H1 (cell line): Measurements from ENCODE around the gene C12orf43. TPM values are rescaled to one million over a fixed set of nuclear protein-coding genes. Genes with fewer than 3 reads are reported as not detected.

Source experiments
- CTCF ChIA-PET: fragments of 300-600 bp; sonication (Branson Sonifier 250); formaldehyde crosslinking; loops from one replicate; lab custom pipeline; 2021; ENCODE audit not compliant: partially characterized antibody; lab: Charles Lee
- POLR2A ChIA-PET: fragments of 300-600 bp; sonication (Branson Sonifier 250); formaldehyde crosslinking; loops from one replicate; lab custom pipeline; 2021; ENCODE audit warnings: inconsistent platforms; ENCODE audit not compliant: partially characterized antibody; lab: Charles Lee
- DNase-seq, 2 experiments: peaks; one replicate each; pipeline versions ENCODE4 v3.0.0 to v3.0.0-alpha.2; 2010 to 2022; ENCODE audit warnings: low spot score in 2 of 2, low read depth in 1 of 2, mixed read lengths in 1 of 2
- FAIRE-seq: peaks from 2 replicates; lab custom pipeline; 2011; peaks lifted over from hg19 to GRCh38; lab: Jason Lieb, UNC
- H2AFZ ChIP-seq: 2 replicates; pipeline ENCODE4 v1.8.1; 2012; ENCODE audit warnings: low read length, inconsistent platforms
- H2AK5ac ChIP-seq: 2 replicates; pipeline ENCODE4 v1.6.1; 2013; ENCODE audit warnings: low read depth, low read length
- H2BK120ac ChIP-seq: replicated peaks from 2 replicates; pipeline ENCODE3; 2013; ENCODE audit warnings: low read depth, low read length, inconsistent platforms
- H2BK12ac ChIP-seq: 2 replicates; pipeline ENCODE4 v1.6.1; 2013; ENCODE audit warnings: low read depth, low read length
- H2BK15ac ChIP-seq: 2 replicates; pipeline ENCODE4 v1.6.1; 2013; ENCODE audit warnings: low read length
- H2BK20ac ChIP-seq: 2 replicates; pipeline ENCODE4 v1.6.1; 2013; ENCODE audit warnings: low read length
- H2BK5ac ChIP-seq: 2 replicates; pipeline ENCODE4 v1.6.1; 2013; ENCODE audit warnings: low read depth, low read length
- H3K14ac ChIP-seq: 2 replicates; pipeline ENCODE4 v1.6.1; 2013; ENCODE audit warnings: inconsistent platforms; ENCODE audit not compliant: insufficient read length
- H3K18ac ChIP-seq: 2 replicates; pipeline ENCODE4 v1.6.1; 2013; ENCODE audit warnings: low read length; ENCODE audit errors: extremely low read depth
- H3K23ac ChIP-seq: 2 replicates; pipeline ENCODE4 v1.6.1; 2013; ENCODE audit warnings: inconsistent platforms; ENCODE audit not compliant: insufficient read length
- H3K23me2 ChIP-seq: 2 replicates; pipeline ENCODE4 v1.6.1; 2013; ENCODE audit warnings: low read depth, low read length
- H3K27ac ChIP-seq: 2 replicates; pipeline ENCODE4 v1.6.1; 2011; ENCODE audit warnings: low read depth, low read length, inconsistent platforms
- H3K27me3 ChIP-seq, 4 experiments: replicated peaks in 1 of 4; 1 replicate in 1 of 4; 2 replicates in 3 of 4; pipeline versions ENCODE4 v1.6.1 to v1.8.1; 2011 to 2013; ENCODE audit warnings: low read length in 3 of 4, mild to moderate bottlenecking in 3 of 4, inconsistent platforms in 2 of 4, mixed read lengths in 2 of 4, moderate library complexity in 1 of 4; ENCODE audit not compliant: control insufficient read depth in 3 of 4, insufficient read depth in 3 of 4; ENCODE audit errors: extremely low read depth in 1 of 4
- H3K36me3 ChIP-seq, 4 experiments: 2 replicates each; pipeline versions ENCODE4 v1.6.1 to v1.8.1; 2011 to 2013; ENCODE audit warnings: mild to moderate bottlenecking in 4 of 4, low read length in 3 of 4, moderate library complexity in 2 of 4, control low read depth in 1 of 4, inconsistent platforms in 1 of 4; ENCODE audit not compliant: insufficient read depth in 4 of 4, control insufficient read depth in 2 of 4
- H3K4ac ChIP-seq: replicated peaks from 2 replicates; pipeline ENCODE3; 2013; ENCODE audit warnings: low read length, low read depth, mixed read lengths, inconsistent platforms; ENCODE audit not compliant: insufficient read length
- H3K4me1 ChIP-seq, 4 experiments: replicated peaks in 1 of 4; 1 replicate in 1 of 4; 2 replicates in 3 of 4; pipeline versions ENCODE4 v1.6.1 to v1.8.1; 2011 to 2013; ENCODE audit warnings: low read length in 3 of 4, inconsistent platforms in 2 of 4, mixed read lengths in 1 of 4; ENCODE audit not compliant: insufficient read depth in 4 of 4, control insufficient read depth in 3 of 4
- H3K4me2 ChIP-seq, 2 experiments: 2 replicates each; pipeline versions ENCODE4 v1.6.1 to v1.8.1; 2011 to 2013; ENCODE audit warnings: low read depth in 2 of 2, low read length in 2 of 2, control low read depth in 1 of 2, inconsistent platforms in 1 of 2, mild to moderate bottlenecking in 1 of 2; ENCODE audit not compliant: insufficient read depth in 1 of 2
- H3K4me3 ChIP-seq, 4 experiments: fragments of 200-600, 300-600 bp in 1 of 4; sonication (generic), shearing (Covaris generic), sonication (Bioruptor Twin) in 1 of 4; 2 replicates each; pipeline versions ENCODE4 v1.5.1 to v1.8.1; 2011 to 2016; ENCODE audit warnings: low read length in 4 of 4, low read depth in 3 of 4, control low read depth in 2 of 4, inconsistent platforms in 2 of 4, mild to moderate bottlenecking in 2 of 4, mixed read lengths in 1 of 4, moderate library complexity in 1 of 4; ENCODE audit not compliant: insufficient read depth in 2 of 4; ENCODE audit errors: extremely low read depth in 1 of 4
- H3K56ac ChIP-seq: replicated peaks from 2 replicates; pipeline ENCODE3; 2013; ENCODE audit warnings: low read depth, mild to moderate bottlenecking, mixed read lengths, low read length, inconsistent platforms; ENCODE audit not compliant: insufficient read length
- H3K79me1 ChIP-seq: 2 replicates; pipeline ENCODE4 v1.6.1; 2013; ENCODE audit warnings: low read depth, low read length, control low read depth
- H3K79me2 ChIP-seq, 2 experiments: 2 replicates each; pipeline versions ENCODE4 v1.6.1 to v1.8.1; 2012 to 2013; ENCODE audit warnings: low read length in 2 of 2, mild to moderate bottlenecking in 2 of 2, inconsistent platforms in 1 of 2; ENCODE audit not compliant: insufficient read depth in 2 of 2, control insufficient read depth in 1 of 2
- H3K9ac ChIP-seq, 4 experiments: replicated peaks in 1 of 4; 1 replicate in 1 of 4; 2 replicates in 3 of 4; pipeline versions ENCODE4 v1.6.1 to v1.8.1; 2011 to 2013; ENCODE audit warnings: low read depth in 3 of 4, low read length in 3 of 4, control low read depth in 2 of 4, mild to moderate bottlenecking in 2 of 4, moderate library complexity in 2 of 4, inconsistent platforms in 1 of 4; ENCODE audit errors: extremely low read depth in 1 of 4
- H3K9me3 ChIP-seq, 2 experiments: 2 replicates each; pipeline versions ENCODE4 v1.6.1 to v1.8.1; 2012 to 2013; ENCODE audit warnings: mild to moderate bottlenecking in 2 of 2, moderate library complexity in 2 of 2, control low read depth in 1 of 2, inconsistent platforms in 1 of 2, low read depth in 1 of 2, low read length in 1 of 2, mixed read lengths in 1 of 2; ENCODE audit not compliant: insufficient read depth in 2 of 2
- H4K20me1 ChIP-seq, 2 experiments: replicated peaks in 1 of 2; 2 replicates each; pipeline versions ENCODE3 to v1.8.1; 2011 to 2013; ENCODE audit warnings: inconsistent platforms in 2 of 2, low read length in 2 of 2, mild to moderate bottlenecking in 1 of 2; ENCODE audit not compliant: insufficient read depth in 2 of 2, control insufficient read depth in 1 of 2
- H4K5ac ChIP-seq: 2 replicates; pipeline ENCODE4 v1.6.1; 2013; ENCODE audit warnings: low read length, low read depth, mixed read lengths, inconsistent platforms; ENCODE audit not compliant: insufficient read length
- H4K8ac ChIP-seq: 2 replicates; pipeline ENCODE4 v1.8.0; 2013; ENCODE audit warnings: mild to moderate bottlenecking, moderate library complexity, low read length, inconsistent platforms; ENCODE audit not compliant: insufficient read depth; ENCODE audit errors: extremely low read depth
- H4K91ac ChIP-seq: replicated peaks from 2 replicates; pipeline ENCODE3; 2013; ENCODE audit warnings: low read length, mixed read lengths, inconsistent platforms; ENCODE audit not compliant: insufficient read length
- CBX5 ChIP-seq: fragments of 300-800, 300-1000 bp; sonication (generic); IDR thresholded peaks from 2 replicates; pipeline ENCODE4 v1.7.1; 2016; ENCODE audit warnings: antibody characterized with exemption, low read length, low read depth
- EZH2 ChIP-seq: fragments of 200-600 bp; sonication (generic); IDR thresholded peaks from 2 replicates; pipeline ENCODE4 v1.7.1; 2012; ENCODE audit warnings: low read depth, mild to moderate bottlenecking, moderate library complexity, low read length, inconsistent platforms; ENCODE audit not compliant: severe bottlenecking
- GTF2F1 ChIP-seq: IDR thresholded peaks from 2 replicates; pipeline ENCODE4 v1.6.1; 2012; ENCODE audit warnings: low read depth, low read length, improper control_type of control experiment, borderline replicate concordance
- HDAC2 ChIP-seq, 2 experiments: fragments of 300-600 bp in 1 of 2; sonication (generic) in 1 of 2; IDR thresholded peaks; 2 replicates each; pipeline ENCODE4 v1.6.1; 2011 to 2012; ENCODE audit warnings: low read depth in 2 of 2, low read length in 2 of 2, mild to moderate bottlenecking in 2 of 2, moderate library complexity in 2 of 2, borderline replicate concordance in 1 of 2, inconsistent platforms in 1 of 2
- POLR2AphosphoS5 ChIP-seq: IDR thresholded peaks from 2 replicates; pipeline ENCODE4 v1.6.1; 2011; ENCODE audit warnings: low read depth, low read length
- SIX5 ChIP-seq: IDR thresholded peaks from 2 replicates; pipeline ENCODE4 v1.6.1; 2011; ENCODE audit warnings: mild to moderate bottlenecking, low read depth, low read length
- SP1 ChIP-seq: IDR thresholded peaks from 2 replicates; pipeline ENCODE4 v1.6.1; 2011; ENCODE audit warnings: low read depth, low read length
- SP2 ChIP-seq: IDR thresholded peaks from 2 replicates; pipeline ENCODE4 v1.6.1; 2012; ENCODE audit warnings: mild to moderate bottlenecking, low read length, inconsistent platforms
- ZNF274 ChIP-seq: IDR thresholded peaks from 2 replicates; pipeline ENCODE4 v1.7.0; 2012; ENCODE audit warnings: low read length, borderline replicate concordance; ENCODE audit errors: extremely low read depth
- WGBS, 2 experiments: shearing (Covaris generic) in 1 of 2; methylation state at CpG; one replicate each; pipeline versions ENCODE4 v1.1.6 to v1.1.7; 2013 to 2015; ENCODE audit warnings: low lambda C conversion rate in 2 of 2, mixed read lengths in 2 of 2, inconsistent platforms in 1 of 2, low coverage in 1 of 2, missing lambda C conversion rate in 1 of 2; ENCODE audit not compliant: insufficient replicate concordance in 2 of 2, insufficient coverage in 1 of 2, insufficient read length in 1 of 2; ENCODE audit errors: extremely low coverage in 1 of 2, missing lambda C conversion rate in 1 of 2; 5-methylcytosine and 5-hydroxymethylcytosine counted together
- polyA plus RNA-seq, 7 experiments: library from polyadenylated mRNA; depleted of rRNA in 3 of 7; stranded (reverse) in 5 of 7; unstranded in 2 of 7; fragments of >200 nt in 5 of 7; fragments of 200-250 nt in 2 of 7; gene quantifications; 1 replicate in 5 of 7; 2 replicates in 1 of 7; 4 replicates in 1 of 7; pipeline versions ENCODE4 v1.2.1 to v1.2.3, GENCODE V29; 2011 to 2013; ENCODE audit warnings: missing spikeins in 2 of 7, mixed read lengths in 2 of 7
- total RNA-seq: library from RNA; stranded (reverse); fragmentation: NEBNext Ultra II Directional; extraction: Animal tissue kit (Norgen Biotek cat#: 25700); gene quantifications from 2 replicates; pipeline ENCODE4 v1.2.1, GENCODE V29; 2021
- TF ChIP-seq, protein P1 (sequence below), 3 experiments: IDR thresholded peaks; 1 replicate in 2 of 3; 2 replicates in 1 of 3; pipeline versions ENCODE4 v1.5.1 to v1.6.1; 2011; ENCODE audit warnings: low read length in 3 of 3, mild to moderate bottlenecking in 3 of 3, inconsistent platforms in 2 of 3, low read depth in 1 of 3, moderate library complexity in 1 of 3; ENCODE audit not compliant: insufficient read depth in 1 of 3; ENCODE audit errors: control extremely low read depth in 1 of 3
- TF ChIP-seq, protein P2 (sequence below): IDR thresholded peaks from 2 replicates; pipeline ENCODE4 v1.6.1; 2012; ENCODE audit warnings: inconsistent platforms

C12orf43 gene
- total and polyA plus RNA-seq, 2 of the 8 experiments (the other 6 are each of a cell fraction or from before 2014, with no cell fraction given), result 9.2 to 22.3 TPM

DNA sequence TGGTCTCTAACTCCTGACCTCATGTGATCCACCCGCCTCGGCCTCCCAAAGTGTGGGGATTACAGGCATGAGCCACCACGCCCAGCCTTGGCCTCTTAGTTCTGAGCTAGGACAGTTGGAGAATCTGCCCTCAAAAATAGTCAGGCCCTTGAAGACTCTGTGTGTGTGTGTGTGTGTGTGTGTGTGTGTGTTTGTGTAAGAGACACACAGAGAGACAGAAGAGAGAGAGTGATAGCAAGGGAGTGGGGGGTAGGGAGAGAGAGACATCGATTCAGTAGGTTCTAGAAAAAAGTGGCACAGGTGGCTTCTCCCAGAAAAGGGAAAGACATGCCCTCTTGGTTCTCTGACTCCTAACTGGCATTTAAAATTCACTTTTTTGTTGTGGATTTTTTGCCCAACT, 32.5 kb downstream of the C12orf43 start:
- DNase-seq, result no peak
- no peak overlapping the region for H3K18ac ChIP-seq
- no peak overlapping the region for H2BK120ac ChIP-seq
- peaks cover 10% of the 10 kb centered on the region; the same call in 1 of the 2 replicates for H3K23me2 ChIP-seq
- 0 out of 4 replicates have a peak overlapping the region, but pooled peaks of 1 of the 2 experiments have one; percentile 19 for H3K4me2 ChIP-seq
- no peak overlapping the region for H2BK15ac ChIP-seq
- H3K79me2 ChIP-seq, result no peaks in the 10 kb centered on the region
- no peak overlapping the region for H2BK12ac ChIP-seq
- no peaks in the 10 kb centered on the region for H3K36me3 ChIP-seq
- no peak overlapping the region for H3K9ac ChIP-seq
- ChIA-PET POLR2A (interaction anchor here (0.8 to 1.8 kb wide), 2 partner anchors 8 to 11 kb away, joined by 3 to 4 read pairs; no protein-coding TSS in a partner anchor), CTCF (interaction anchor here (0.6 to 2.4 kb wide), 9 partner anchors 9 to 360 kb away, joined by 3 to 8 read pairs (median 5); no protein-coding TSS in a partner anchor)
- H3K4ac ChIP-seq, result no peak overlapping the region
- H3K9me3 ChIP-seq, result no peaks in the 10 kb centered on the region
- H2BK5ac ChIP-seq, result no peak overlapping the region
- peak overlapping the region; percentile 66; the same call in 1 of the 2 replicates for H2AFZ ChIP-seq
- no peak overlapping the region for H2AK5ac ChIP-seq
- H3K79me1 ChIP-seq, result no peaks in the 10 kb centered on the region
- peaks cover 0 to 11% (median 1%) of the 10 kb centered on the region in 4 experiments; a peak in 4 of 7 replicates for H3K4me1 ChIP-seq
- no peaks in the 10 kb centered on the region for H4K20me1 ChIP-seq
- H3K23ac ChIP-seq, result no peak overlapping the region
- no peak overlapping the region for H3K27ac ChIP-seq
- no peak for FAIRE-seq
- no peak overlapping the region for H4K8ac ChIP-seq
- H4K91ac ChIP-seq, result no peak overlapping the region
- no peak overlapping the region for H4K5ac ChIP-seq
- no peaks in the 10 kb centered on the region for H3K27me3 ChIP-seq
- no peak overlapping the region for H3K4me3 ChIP-seq
- WGBS, 2 experiments, result 91% methylated on average over 4 of the region's 4 CpGs; no CpG with 5 or more reads in 1 of the 2 experiments
- H3K56ac ChIP-seq, result no peak overlapping the region
- H3K14ac ChIP-seq, result no peak overlapping the region
- H2BK20ac ChIP-seq, result no peak overlapping the region
- TF ChIP-seq HDAC2 (IDR thresholded peaks at IDR 0.05; ENCODE audit: borderline replicate concordance in 1 of 2, low read depth in 2 of 2, low read length in 2 of 2) (no peak), SP1 (no peak), CBX5 (no peak), SP2 (no peak), SIX5 (no peak), EZH2 (no peak), GTF2F1 (no peak), ZNF274 (no peak), POLR2AphosphoS5 (no peak)
- TF ChIP-seq, protein P1, sequence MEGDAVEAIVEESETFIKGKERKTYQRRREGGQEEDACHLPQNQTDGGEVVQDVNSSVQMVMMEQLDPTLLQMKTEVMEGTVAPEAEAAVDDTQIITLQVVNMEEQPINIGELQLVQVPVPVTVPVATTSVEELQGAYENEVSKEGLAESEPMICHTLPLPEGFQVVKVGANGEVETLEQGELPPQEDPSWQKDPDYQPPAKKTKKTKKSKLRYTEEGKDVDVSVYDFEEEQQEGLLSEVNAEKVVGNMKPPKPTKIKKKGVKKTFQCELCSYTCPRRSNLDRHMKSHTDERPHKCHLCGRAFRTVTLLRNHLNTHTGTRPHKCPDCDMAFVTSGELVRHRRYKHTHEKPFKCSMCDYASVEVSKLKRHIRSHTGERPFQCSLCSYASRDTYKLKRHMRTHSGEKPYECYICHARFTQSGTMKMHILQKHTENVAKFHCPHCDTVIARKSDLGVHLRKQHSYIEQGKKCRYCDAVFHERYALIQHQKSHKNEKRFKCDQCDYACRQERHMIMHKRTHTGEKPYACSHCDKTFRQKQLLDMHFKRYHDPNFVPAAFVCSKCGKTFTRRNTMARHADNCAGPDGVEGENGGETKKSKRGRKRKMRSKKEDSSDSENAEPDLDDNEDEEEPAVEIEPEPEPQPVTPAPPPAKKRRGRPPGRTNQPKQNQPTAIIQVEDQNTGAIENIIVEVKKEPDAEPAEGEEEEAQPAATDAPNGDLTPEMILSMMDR (IDR thresholded peaks at IDR 0.05; ENCODE audit: control extremely low read depth in 1 of 3, insufficient read depth in 1 of 3, low read depth in 1 of 3, low read length in 3 of 3), result no peak
- TF ChIP-seq, protein P2, sequence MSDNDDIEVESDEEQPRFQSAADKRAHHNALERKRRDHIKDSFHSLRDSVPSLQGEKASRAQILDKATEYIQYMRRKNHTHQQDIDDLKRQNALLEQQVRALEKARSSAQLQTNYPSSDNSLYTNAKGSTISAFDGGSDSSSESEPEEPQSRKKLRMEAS, result no peak
